ENCODE results near the gene ANKRD22.

GRCh38 chr10:88820748-88821401, 30.8 kb downstream of the ANKRD22 start:
- no peak for TF ChIP-seq CTCF (IDR thresholded peaks at IDR 0.05)
- TF ChIP-seq POLR2A (IDR thresholded peaks at IDR 0.05), result no peak

Measured in adrenal gland (tissue), 5 donors.